GF-D8 (cell line): ENCODE results near the gene AP2B1.

Experiments
- DNase-seq: peaks from one replicate; lab custom pipeline; 2025; lab: John Stamatoyannopoulos, UW

Gene AP2B1

GRCh38 chr17:35773679-35774425 is 186.7 kb downstream of the AP2B1 start:
- DNase-seq: no peak

GRCh38 chr17:35774499-35774898 is 187.4 kb downstream of the AP2B1 start:
- no peak for DNase-seq

- no peak for DNase-seq
Measured at GRCh38 chr17:35775039-35775438, 187.9 kb downstream of the AP2B1 start.

- DNase-seq: no peak
Measured at GRCh38 chr17:35775583-35775982, 188.5 kb downstream of the AP2B1 start.
